CD8-positive, alpha-beta memory T cell (primary cell): ENCODE results near the gene IQCE. TPM values are rescaled to one million over a fixed set of nuclear protein-coding genes. Genes with fewer than 3 reads are reported as not detected.

ENCODE experiments used
- CTCF ChIA-PET: fragments of 350-600 bp; sonication (Branson Sonifier 250); formaldehyde crosslinking; loops from one replicate; lab custom pipeline; 2021; ENCODE audit warnings: antibody characterized with exemption; lab: Charles Lee
- POLR2A ChIA-PET: fragments of 350-600 bp; sonication (Branson Sonifier 250); formaldehyde crosslinking; loops from one replicate; lab custom pipeline; 2021; ENCODE audit warnings: antibody characterized with exemption; lab: Charles Lee
- DNase-seq, 5 donors: peaks; one replicate each; pipeline versions ENCODE4 v3.0.0 to v3.0.0-alpha.2; 2020 to 2022; ENCODE audit warnings: mixed read lengths in 1 of 5
- H3K27ac ChIP-seq: one replicate; pipeline ENCODE4 v1.7.0; 2013; ENCODE audit warnings: low read depth, mild to moderate bottlenecking, low read length, moderate library complexity
- H3K27me3 ChIP-seq: 2 replicates; pipeline ENCODE4 v1.7.0; 2013; ENCODE audit warnings: low read length, mild to moderate bottlenecking; ENCODE audit not compliant: insufficient read depth, poor library complexity, severe bottlenecking
- H3K36me3 ChIP-seq: 2 replicates; pipeline ENCODE4 v1.7.0; 2013; ENCODE audit warnings: mild to moderate bottlenecking, low read length, moderate library complexity; ENCODE audit not compliant: insufficient read depth
- H3K4me1 ChIP-seq: 2 replicates; pipeline ENCODE4 v1.7.0; 2013; ENCODE audit warnings: mild to moderate bottlenecking, low read length, moderate library complexity; ENCODE audit not compliant: insufficient read depth
- H3K4me3 ChIP-seq: 2 replicates; pipeline ENCODE4 v1.7.0; 2013; ENCODE audit warnings: mild to moderate bottlenecking, low read length
- H3K9me3 ChIP-seq: 2 replicates; pipeline ENCODE4 v1.7.0; 2013; ENCODE audit warnings: mild to moderate bottlenecking, low read length
- H3K27ac Mint-ChIP-seq, 8 donors: one replicate each; pipeline ENCODE4 v1.8.0; 2020 to 2021; ENCODE audit warnings: mixed read lengths in 8 of 8, mild to moderate bottlenecking in 6 of 8, inconsistent platforms in 3 of 8, moderate library complexity in 3 of 8
- H3K27me3 Mint-ChIP-seq, 2 donors: one replicate each; pipeline ENCODE4 v1.8.0; 2020 to 2021; ENCODE audit warnings: mixed read lengths in 2 of 2, mild to moderate bottlenecking in 1 of 2, moderate library complexity in 1 of 2
- H3K36me3 Mint-ChIP-seq, 3 donors: one replicate each; pipeline ENCODE4 v1.8.0; 2020 to 2021; ENCODE audit warnings: mixed read lengths in 3 of 3, inconsistent platforms in 1 of 3, mild to moderate bottlenecking in 1 of 3
- H3K4me1 Mint-ChIP-seq, 3 donors: one replicate each; pipeline ENCODE4 v1.8.0; 2020 to 2021; ENCODE audit warnings: mixed read lengths in 3 of 3, inconsistent platforms in 1 of 3, mild to moderate bottlenecking in 1 of 3
- H3K4me3 Mint-ChIP-seq, 7 donors: one replicate each; pipeline ENCODE4 v1.8.0; 2020 to 2021; ENCODE audit warnings: mixed read lengths in 7 of 7, mild to moderate bottlenecking in 6 of 7, moderate library complexity in 4 of 7, inconsistent platforms in 2 of 7
- H3K9me3 Mint-ChIP-seq, 5 donors: one replicate each; pipeline ENCODE4 v1.8.0; 2020 to 2022; ENCODE audit warnings: mixed read lengths in 5 of 5, mild to moderate bottlenecking in 3 of 5, moderate library complexity in 2 of 5, inconsistent platforms in 1 of 5
- polyA plus RNA-seq: library from polyadenylated mRNA; unstranded; fragments of 300-500 nt; fragmentation: Illumina TruSeq; gene quantifications from one replicate; pipeline ENCODE4 v1.2.3, GENCODE V29; 2021
- total RNA-seq, 2 experiments: library from RNA; stranded (reverse); gene quantifications; one replicate each; pipeline ENCODE4 v1.2.3, GENCODE V29; 2021

Gene IQCE
- total and polyA plus RNA-seq, 3 experiments from 2014 or later: 4.1 to 10.4 (median 9.6) TPM

GRCh38 chr7:2545746-2546425, 12.9 kb upstream of the IQCE start:
- Histone ChIP-seq H3K36me3 (peaks cover 16% of the 10 kb centered on the region), H3K27me3 (no peaks in the 10 kb centered on the region), H3K4me1 (peaks cover 3% of the 10 kb centered on the region), H3K4me3 (no peak overlapping the region), H3K9me3 (no peaks in the 10 kb centered on the region), H3K27ac (no peak overlapping the region)
- CTCF ChIA-PET: interaction anchor here (1.0 to 1.2 kb wide), 2 partner anchors 8 to 11 kb away, joined by 3 to 5 read pairs; no protein-coding TSS in a partner anchor
- H3K4me3 Mint-ChIP-seq: no peak overlapping the region
- no peaks in the 10 kb centered on the region for H3K9me3 Mint-ChIP-seq
- peak overlapping the region in 2 of 8 donors; percentile 26 to 57 for H3K27ac Mint-ChIP-seq
- POLR2A ChIA-PET: interaction anchor here (0.8 kb wide), 1 partner anchor 18 kb away, joined by 3 read pairs; no protein-coding TSS in a partner anchor
- peaks cover 12 to 17% (median 15%) of the 10 kb centered on the region in 3 donors for H3K4me1 Mint-ChIP-seq
- peak in 1 of 5 donors; percentile 45 for DNase-seq
- peaks cover 0 to 2% of the 10 kb centered on the region in 2 donors for H3K27me3 Mint-ChIP-seq
- peaks cover 0 to 68% (median 6%) of the 10 kb centered on the region in 3 donors for H3K36me3 Mint-ChIP-seq

GRCh38 chr7:2546776-2547586, 11.8 kb upstream of the IQCE start:
- Histone ChIP-seq H3K4me1 (peaks cover 3% of the 10 kb centered on the region), H3K27ac (no peak overlapping the region), H3K27me3 (no peaks in the 10 kb centered on the region), H3K4me3 (no peak overlapping the region), H3K9me3 (no peaks in the 10 kb centered on the region), H3K36me3 (peaks cover 16% of the 10 kb centered on the region)
- ChIA-PET CTCF (interaction anchor here (1.2 to 1.4 kb wide), 2 partner anchors 7 to 36 kb away, joined by 3 read pairs; no protein-coding TSS in a partner anchor), POLR2A (no interaction called here)
- Mint-ChIP-seq H3K27me3 (peaks cover 0 to 2% of the 10 kb centered on the region in 2 donors), H3K9me3 (no peaks in the 10 kb centered on the region), H3K27ac (peak overlapping the region in 2 of 8 donors; percentile 48 to 75), H3K4me1 (peaks cover 16 to 23% (median 22%) of the 10 kb centered on the region in 3 donors), H3K36me3 (peaks cover 0 to 65% (median 6%) of the 10 kb centered on the region in 3 donors), H3K4me3 (no peak overlapping the region)
- DNase-seq: no peak

- peaks cover 0 to 2% of the 10 kb centered on the region in 2 donors for H3K27me3 Mint-ChIP-seq
- ChIA-PET CTCF (interaction anchor here (2.3 kb wide), 1 partner anchor 158 kb away, joined by 7 read pairs; no protein-coding TSS in a partner anchor), POLR2A (interaction anchor here (0.8 kb wide), 1 partner anchor 159 kb away, joined by 3 read pairs; no protein-coding TSS in a partner anchor)
- Histone ChIP-seq H3K4me3 (no peak overlapping the region), H3K36me3 (peaks cover 16% of the 10 kb centered on the region), H3K4me1 (peaks cover 25% of the 10 kb centered on the region), H3K9me3 (no peaks in the 10 kb centered on the region), H3K27ac (no peak overlapping the region), H3K27me3 (no peaks in the 10 kb centered on the region)
- H3K27ac Mint-ChIP-seq: no peak overlapping the region
- no peak for DNase-seq
- peaks cover 37 to 53% (median 39%) of the 10 kb centered on the region in 3 donors for H3K4me1 Mint-ChIP-seq
- no peaks in the 10 kb centered on the region for H3K9me3 Mint-ChIP-seq
- H3K4me3 Mint-ChIP-seq: no peak overlapping the region
- peaks cover 0 to 46% (median 6%) of the 10 kb centered on the region in 3 donors for H3K36me3 Mint-ChIP-seq
Measured at GRCh38 chr7:2551418-2551817, 7.4 kb upstream of the IQCE start.

- CTCF ChIA-PET: interaction anchor here (0.6 to 2.3 kb wide), 2 partner anchors 43 to 156 kb away, joined by 3 to 7 read pairs; no protein-coding TSS in a partner anchor
- Mint-ChIP-seq H3K27ac (peak overlapping the region in 3 of 8 donors; percentile 29 to 84 (median 84)), H3K4me3 (peak overlapping the region in 5 of 7 donors; percentile 51 to 90 (median 86))
Measured at GRCh38 chr7:2553108-2553507, 5.7 kb upstream of the IQCE start.

GRCh38 chr7:2553831-2554581, 4.8 kb upstream of the IQCE start:
- Mint-ChIP-seq H3K27me3 (peaks cover 0 to 2% of the 10 kb centered on the region in 2 donors), H3K36me3 (peaks cover 0 to 26% (median 6%) of the 10 kb centered on the region in 3 donors), H3K4me1 (peaks cover 38 to 57% (median 49%) of the 10 kb centered on the region in 3 donors), H3K27ac (peak overlapping the region; percentile 50 to 91 (median 84)), H3K4me3 (peak overlapping the region; percentile 83 to 96 (median 90)), H3K9me3 (no peaks in the 10 kb centered on the region)
- Histone ChIP-seq H3K4me1 (peaks cover 31% of the 10 kb centered on the region), H3K36me3 (no peaks in the 10 kb centered on the region), H3K4me3 (peak overlapping the region; percentile 78), H3K27me3 (no peaks in the 10 kb centered on the region), H3K9me3 (no peaks in the 10 kb centered on the region), H3K27ac (peak overlapping the region; percentile 90)
- POLR2A ChIA-PET: interaction anchor here (0.7 kb wide), 1 partner anchor 41 kb away, joined by 3 read pairs; no protein-coding TSS in a partner anchor
- CTCF ChIA-PET: interaction anchor here (0.6 to 1.1 kb wide), 3 partner anchors 8 to 117 kb away, joined by 3 to 4 read pairs (median 3); no protein-coding TSS in a partner anchor
- no peak for DNase-seq

More at GRCh38 chr7:2553108-2553507, 5.7 kb upstream of the IQCE start:
- H3K4me1 Mint-ChIP-seq: peaks cover 39 to 56% (median 45%) of the 10 kb centered on the region in 3 donors
- no peak overlapping the region for H3K4me3 ChIP-seq
- H3K36me3 Mint-ChIP-seq: peaks cover 0 to 29% (median 6%) of the 10 kb centered on the region in 3 donors
- H3K27me3 ChIP-seq: no peaks in the 10 kb centered on the region
- POLR2A ChIA-PET: interaction anchor here (0.7 kb wide), 2 partner anchors 41 to 1943 kb away, joined by 3 read pairs; no protein-coding TSS in a partner anchor
- no peaks in the 10 kb centered on the region for H3K9me3 Mint-ChIP-seq
- peaks cover 26% of the 10 kb centered on the region for H3K4me1 ChIP-seq
- no peaks in the 10 kb centered on the region for H3K9me3 ChIP-seq
- H3K36me3 ChIP-seq: peaks cover under 1% of the 10 kb centered on the region
- peaks cover 0 to 2% of the 10 kb centered on the region in 2 donors for H3K27me3 Mint-ChIP-seq
- H3K27ac ChIP-seq: no peak overlapping the region
- no peak for DNase-seq

- H3K27me3 Mint-ChIP-seq: no peaks in the 10 kb centered on the region
- peak overlapping the region; percentile 78 for H3K4me3 ChIP-seq
- no peaks in the 10 kb centered on the region for H3K9me3 ChIP-seq
- no peaks in the 10 kb centered on the region for H3K36me3 ChIP-seq
- ChIA-PET POLR2A (no interaction called here), CTCF (interaction anchor here (1.1 kb wide), 1 partner anchor 8 kb away, joined by 3 read pairs; no protein-coding TSS in a partner anchor)
- no peaks in the 10 kb centered on the region for H3K27me3 ChIP-seq
- peak overlapping the region; percentile 90 for H3K27ac ChIP-seq
- peaks cover 33 to 52% (median 44%) of the 10 kb centered on the region in 3 donors for H3K4me1 Mint-ChIP-seq
- no peak for DNase-seq
- H3K36me3 Mint-ChIP-seq: peaks cover 0 to 19% (median 2%) of the 10 kb centered on the region in 3 donors
- H3K4me1 ChIP-seq: peaks cover 27% of the 10 kb centered on the region
- H3K9me3 Mint-ChIP-seq: no peaks in the 10 kb centered on the region
- peak overlapping the region; percentile 83 to 96 (median 90) for H3K4me3 Mint-ChIP-seq
- peak overlapping the region; percentile 50 to 91 (median 80) for H3K27ac Mint-ChIP-seq
Measured at GRCh38 chr7:2554661-2555111, 4.1 kb upstream of the IQCE start.
